K562 (cell line): ENCODE data around the gene GAA. TPM values are rescaled to one million over a fixed set of nuclear protein-coding genes. Genes with fewer than 3 reads are reported as not detected.

Experiments used
- ATAC-seq: fragments of 200-7000 bp; cut with Tn5 transposase; 3 replicates; pipeline ENCODE4 v1.9.1; 2020; ENCODE audit warnings: moderate library complexity
- BruUV-seq: library from RNA; stranded (reverse); fragments of 400-500 nt; replicated peaks from 2 replicates; lab custom pipeline; 2021; lab: Mats Ljungman, UMichigan
- CTCF ChIA-PET: fragments of 300-600 bp; formaldehyde crosslinking; extraction: SDS; loops from one replicate; lab custom pipeline; 2021; ENCODE audit warnings: low intra/inter-chr PET ratio; lab: Yijun Ruan, JAX
- POLR2A ChIA-PET: fragments of 300-600, 350-650 bp; sonication (Branson Sonifier 250); formaldehyde crosslinking; extraction: SDS; loops from one replicate; lab custom pipeline; 2021; ENCODE audit warnings: antibody characterized with exemption, inconsistent platforms; lab: Yijun Ruan, JAX
- DNase-seq, 4 experiments: peaks; one replicate each; pipeline versions ENCODE4 v3.0.0 to v3.0.0-alpha.2; 2011 to 2018; ENCODE audit warnings: low spot score in 3 of 4, mixed read lengths in 3 of 4; ENCODE audit errors: extremely low read depth in 1 of 4
- FAIRE-seq: peaks from 2 replicates; lab custom pipeline; 2011; peaks lifted over from hg19 to GRCh38; lab: Jason Lieb, UNC
- H2AFZ ChIP-seq: 2 replicates; pipeline ENCODE4 v1.6.0; 2011; ENCODE audit warnings: low read depth, low read length, control low read depth, inconsistent platforms
- H3K27ac ChIP-seq: fragments of 200-600 bp; 3 replicates; pipeline ENCODE4 v1.8.0; 2011; ENCODE audit warnings: low read depth, mild to moderate bottlenecking, control low read depth, inconsistent platforms, low read length, moderate library complexity, mixed read lengths; ENCODE audit errors: extremely low read depth
- H3K27me3 ChIP-seq, 2 experiments: fragments of 300-600 bp in 1 of 2; 2 replicates in 1 of 2; 3 replicates in 1 of 2; pipeline versions ENCODE4 v1.6.0 to v1.8.0; 2011; ENCODE audit warnings: inconsistent platforms in 2 of 2, low read length in 2 of 2, mild to moderate bottlenecking in 1 of 2, mixed read lengths in 1 of 2, moderate library complexity in 1 of 2; ENCODE audit not compliant: control insufficient read depth in 2 of 2, insufficient read depth in 2 of 2
- H3K36me3 ChIP-seq: fragments of 300-600 bp; 3 replicates; pipeline ENCODE4 v1.8.0; 2011; ENCODE audit warnings: mild to moderate bottlenecking, low read length, inconsistent platforms; ENCODE audit not compliant: control insufficient read depth, insufficient read depth
- H3K4me1 ChIP-seq, 2 experiments: fragments of 200-600 bp in 1 of 2; replicated peaks in 1 of 2; 2 replicates in 1 of 2; 3 replicates in 1 of 2; pipeline versions ENCODE4 v1.5.1 to v1.8.0; 2011; ENCODE audit warnings: inconsistent platforms in 2 of 2, low read length in 2 of 2, mild to moderate bottlenecking in 1 of 2, mixed read lengths in 1 of 2, moderate library complexity in 1 of 2; ENCODE audit not compliant: control insufficient read depth in 2 of 2, insufficient read depth in 2 of 2
- H3K4me2 ChIP-seq: 2 replicates; pipeline ENCODE4 v1.6.1; 2011; ENCODE audit warnings: low read length, control low read depth, inconsistent platforms, mixed read lengths; ENCODE audit not compliant: insufficient read depth
- H3K4me3 ChIP-seq: fragments of 200-600 bp; sonication (generic), shearing (Covaris generic); 2 replicates; pipeline ENCODE4 v1.5.1; 2016; ENCODE audit warnings: control low read depth, inconsistent platforms
- H3K79me2 ChIP-seq: fragments of 200-600 bp; 3 replicates; pipeline ENCODE4 v1.8.0; 2011; ENCODE audit warnings: low read length, inconsistent platforms; ENCODE audit not compliant: control insufficient read depth, insufficient read depth
- H3K9ac ChIP-seq, 2 experiments: 2 replicates each; pipeline versions ENCODE4 v1.6.0 to v1.6.1; 2011; ENCODE audit warnings: low read depth in 2 of 2, low read length in 2 of 2, control low read depth in 1 of 2, inconsistent platforms in 1 of 2, mild to moderate bottlenecking in 1 of 2, mixed read lengths in 1 of 2; ENCODE audit not compliant: insufficient read depth in 1 of 2
- H3K9me1 ChIP-seq: one replicate; pipeline ENCODE4 v1.6.0; 2011; ENCODE audit warnings: inconsistent platforms, mild to moderate bottlenecking, low read length, moderate library complexity; ENCODE audit not compliant: control insufficient read depth, insufficient read depth
- H3K9me3 ChIP-seq: replicated peaks from 2 replicates; pipeline ENCODE4 v1.5.1; 2011; ENCODE audit warnings: low read depth, low read length, inconsistent platforms; ENCODE audit not compliant: control insufficient read depth, insufficient read depth
- H4K20me1 ChIP-seq: replicated peaks from 2 replicates; pipeline ENCODE4 v1.6.1; 2011; ENCODE audit warnings: low read length, inconsistent platforms, mixed read lengths; ENCODE audit not compliant: control insufficient read depth, insufficient read depth
- EHMT2 ChIP-seq: fragments of 450-650 bp; IDR thresholded peaks from 2 replicates; pipeline ENCODE4 v1.6.1; 2018; ENCODE audit warnings: antibody characterized with exemption
- NRF1 ChIP-seq, 2 experiments: fragments of 450-650 bp; IDR thresholded peaks in 1 of 2; conservative IDR thresholded peaks in 1 of 2; 2 replicates each; pipeline ENCODE4 v1.6.1; 2014; ENCODE audit warnings: mild to moderate bottlenecking in 2 of 2
- SIN3A ChIP-seq, 2 experiments: fragments of 150-350 bp in 1 of 2; IDR thresholded peaks; 2 replicates each; pipeline ENCODE4 v1.6.1; 2011 to 2016; ENCODE audit warnings: borderline replicate concordance in 2 of 2, low read depth in 2 of 2, low read length in 2 of 2, mild to moderate bottlenecking in 2 of 2, moderate library complexity in 2 of 2; ENCODE audit not compliant: control insufficient read depth in 1 of 2
- TAF1 ChIP-seq: IDR thresholded peaks from 2 replicates; pipeline ENCODE4 v1.6.1; 2011; ENCODE audit warnings: mild to moderate bottlenecking, low read length, moderate library complexity; ENCODE audit not compliant: insufficient read depth, control insufficient read depth, severe bottlenecking; ENCODE audit errors: extremely low read depth
- U2AF1 ChIP-seq: fragments of 200-400 bp; formaldehyde crosslinking; optimal IDR thresholded peaks from 2 replicates; pipeline ENCODE3; 2017; ENCODE audit warnings: mild to moderate bottlenecking, low read depth, low read length, moderate library complexity
- ZNF316 ChIP-seq: fragments of 450-650 bp; IDR thresholded peaks from 2 replicates; pipeline ENCODE4 v1.6.1; 2016
- WGBS: fragments of 100-300 bp; shearing (Covaris generic); methylation state at CpG from one replicate; pipeline ENCODE4 v1.1.6; 2016; ENCODE audit warnings: low coverage, mixed read lengths; ENCODE audit not compliant: insufficient coverage; ENCODE audit errors: missing lambda C conversion rate; 5-methylcytosine and 5-hydroxymethylcytosine counted together
- in situ Hi-C: fragments of 300-500 bp; cut with MboI; formaldehyde crosslinking; loops from 4 replicates; pipeline ENCODE4 v1.15.0; 2018; ENCODE audit warnings: inconsistent platforms, mixed read lengths
- intact Hi-C: fragments of 100-400 bp; cut with micrococcal nuclease; formaldehyde crosslinking; loops from 2 replicates; pipeline ENCODE4 v1.14.2; 2022
- polyA plus RNA-seq, 8 experiments: library from polyadenylated mRNA; depleted of rRNA in 4 of 8; stranded (reverse) in 5 of 8; unstranded in 3 of 8; fragments of >200 nt; fragmentation: Nextera tagmentation in 2 of 8; fragmentation: Illumina TruSeq in 1 of 8; extraction: Ambion mirVana in 2 of 8; extraction: Trizol in 1 of 8; gene quantifications; 2 replicates each; pipeline versions ENCODE4 v1.2.1 to v1.2.3, GENCODE V29; 2011 to 2014; ENCODE audit warnings: inconsistent platforms in 1 of 8, missing spikeins in 1 of 8
- total RNA-seq, 7 experiments: library from RNA; depleted of rRNA in 6 of 7; stranded (reverse); fragments of >200 nt in 6 of 7; fragmentation: Illumina TruSeq in 2 of 7; extraction: Trizol in 2 of 7; gene quantifications; 2 replicates each; pipeline versions ENCODE4 v1.2.1 to v1.2.3, GENCODE V29; 2011 to 2021; ENCODE audit warnings: low replicate concordance in 1 of 7
- TF ChIP-seq, protein P1 (sequence below): fragments of 450-650 bp; IDR thresholded peaks from 2 replicates; pipeline ENCODE4 v1.6.1; 2016; ENCODE audit warnings: low read depth

Gene GAA
- total and polyA plus RNA-seq, 9 of the 15 experiments (the other 6 are each of a cell fraction or from before 2014, with no cell fraction given) = 0.15 to 6.4 (median 1.7) TPM

DNA sequence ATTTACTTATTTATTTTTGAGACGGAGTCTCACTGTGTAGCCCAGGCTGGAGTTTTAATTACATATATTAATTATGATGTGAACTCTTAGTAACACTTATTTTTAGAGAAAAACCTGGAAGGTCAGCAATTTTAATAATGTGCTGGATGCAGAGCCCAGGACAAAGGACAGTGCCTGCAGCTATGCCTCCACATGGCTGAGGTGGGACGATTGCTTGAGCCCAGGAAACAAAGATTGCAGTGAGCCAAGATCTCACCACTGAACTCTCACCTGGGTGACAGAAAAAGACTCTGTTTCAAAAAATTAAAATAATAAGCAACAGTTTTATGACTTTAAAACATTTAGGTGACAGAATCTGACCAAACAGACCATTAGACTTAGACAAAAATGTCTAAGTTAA, 57.5 kb downstream of the GAA start:
- TF ChIP-seq EHMT2 = no peak
- 0 out of 2 replicates have a peak, but pooled peaks have one; percentile 5 for TF ChIP-seq ZNF316
- DNase-seq (no peak), FAIRE-seq (no peak), ATAC-seq (no peak)
- Histone ChIP-seq H3K27ac (no peak overlapping the region), H2AFZ (no peak overlapping the region), H3K36me3 (no peaks in the 10 kb centered on the region), H3K9me1 (no peaks in the 10 kb centered on the region), H3K4me3 (no peak overlapping the region), H3K79me2 (no peaks in the 10 kb centered on the region), H3K9ac (no peak overlapping the region), H3K4me2 (no peak overlapping the region), H4K20me1 (no peaks in the 10 kb centered on the region), H3K4me1 (no peaks in the 10 kb centered on the region; a peak in 1 of 5 replicates), H3K9me3 (peaks cover 3% of the 10 kb centered on the region; the same call in 1 of the 2 replicates), H3K27me3 (peaks cover 9 to 10% of the 10 kb centered on the region in 2 experiments; a peak in 4 of 5 replicates)
- ChIA-PET CTCF (interaction anchor here (0.6 kb wide), 1 partner anchor 249 kb away, joined by 3 read pairs; no protein-coding TSS in a partner anchor), POLR2A (interaction anchor here (0.7 to 1.3 kb wide), 2 partner anchors 13 to 14 kb away, joined by 3 to 4 read pairs; no protein-coding TSS in a partner anchor)
- no TSS peak for BruUV-seq
- in situ Hi-C loops (no loop called here), intact Hi-C loops (no loop called here)
- 26% methylated on average over 2 of the region's 2 CpGs for WGBS

DNA sequence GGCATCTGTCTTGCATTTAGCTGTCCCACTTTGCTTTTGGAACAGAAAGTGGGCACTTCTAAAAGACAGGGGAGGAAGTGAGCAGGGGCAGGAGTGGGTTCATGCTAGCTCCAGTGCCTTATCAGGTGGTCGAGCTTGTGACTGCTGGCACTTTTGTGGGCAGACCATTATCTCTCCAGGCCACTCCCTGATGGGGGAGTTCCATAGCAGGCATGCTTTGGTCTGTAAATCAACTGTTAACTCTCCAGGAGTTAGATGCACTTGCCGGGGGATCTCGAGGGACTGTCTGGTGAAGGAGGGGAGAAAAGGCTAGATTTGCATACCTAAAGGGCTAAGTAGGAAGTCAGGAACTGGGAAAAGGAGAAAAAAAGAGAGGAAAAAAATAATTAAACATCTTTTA, 59.2 kb downstream of the GAA start:
- BruUV-seq = no TSS peak
- DNase-seq = no peak
- no peaks in the 10 kb centered on the region for H3K79me2 ChIP-seq
- H3K27me3 ChIP-seq = peaks cover 16 to 19% of the 10 kb centered on the region in 2 experiments
- no peaks in the 10 kb centered on the region for H3K36me3 ChIP-seq
- no peak overlapping the region for H3K9ac ChIP-seq
- no peaks in the 10 kb centered on the region; a peak in 1 of 5 replicates for H3K4me1 ChIP-seq
- H4K20me1 ChIP-seq = no peaks in the 10 kb centered on the region
- H3K9me3 ChIP-seq = peaks cover 2% of the 10 kb centered on the region; the same call in 1 of the 2 replicates
- in situ Hi-C loops = no loop called here
- WGBS = 10% methylated on average over 3 of the region's 3 CpGs
- H2AFZ ChIP-seq = no peak overlapping the region
- H3K4me3 ChIP-seq = no peak overlapping the region
- intact Hi-C loops = no loop called here
- H3K27ac ChIP-seq = no peak overlapping the region
- ChIA-PET POLR2A (interaction anchor here (0.7 kb wide), 1 partner anchor 294 kb away, joined by 3 read pairs; no protein-coding TSS in a partner anchor), CTCF (no interaction called here)
- FAIRE-seq = no peak
- H3K4me2 ChIP-seq = no peak overlapping the region
- no peaks in the 10 kb centered on the region for H3K9me1 ChIP-seq
- ATAC-seq = no peak
- TF ChIP-seq, protein P1, sequence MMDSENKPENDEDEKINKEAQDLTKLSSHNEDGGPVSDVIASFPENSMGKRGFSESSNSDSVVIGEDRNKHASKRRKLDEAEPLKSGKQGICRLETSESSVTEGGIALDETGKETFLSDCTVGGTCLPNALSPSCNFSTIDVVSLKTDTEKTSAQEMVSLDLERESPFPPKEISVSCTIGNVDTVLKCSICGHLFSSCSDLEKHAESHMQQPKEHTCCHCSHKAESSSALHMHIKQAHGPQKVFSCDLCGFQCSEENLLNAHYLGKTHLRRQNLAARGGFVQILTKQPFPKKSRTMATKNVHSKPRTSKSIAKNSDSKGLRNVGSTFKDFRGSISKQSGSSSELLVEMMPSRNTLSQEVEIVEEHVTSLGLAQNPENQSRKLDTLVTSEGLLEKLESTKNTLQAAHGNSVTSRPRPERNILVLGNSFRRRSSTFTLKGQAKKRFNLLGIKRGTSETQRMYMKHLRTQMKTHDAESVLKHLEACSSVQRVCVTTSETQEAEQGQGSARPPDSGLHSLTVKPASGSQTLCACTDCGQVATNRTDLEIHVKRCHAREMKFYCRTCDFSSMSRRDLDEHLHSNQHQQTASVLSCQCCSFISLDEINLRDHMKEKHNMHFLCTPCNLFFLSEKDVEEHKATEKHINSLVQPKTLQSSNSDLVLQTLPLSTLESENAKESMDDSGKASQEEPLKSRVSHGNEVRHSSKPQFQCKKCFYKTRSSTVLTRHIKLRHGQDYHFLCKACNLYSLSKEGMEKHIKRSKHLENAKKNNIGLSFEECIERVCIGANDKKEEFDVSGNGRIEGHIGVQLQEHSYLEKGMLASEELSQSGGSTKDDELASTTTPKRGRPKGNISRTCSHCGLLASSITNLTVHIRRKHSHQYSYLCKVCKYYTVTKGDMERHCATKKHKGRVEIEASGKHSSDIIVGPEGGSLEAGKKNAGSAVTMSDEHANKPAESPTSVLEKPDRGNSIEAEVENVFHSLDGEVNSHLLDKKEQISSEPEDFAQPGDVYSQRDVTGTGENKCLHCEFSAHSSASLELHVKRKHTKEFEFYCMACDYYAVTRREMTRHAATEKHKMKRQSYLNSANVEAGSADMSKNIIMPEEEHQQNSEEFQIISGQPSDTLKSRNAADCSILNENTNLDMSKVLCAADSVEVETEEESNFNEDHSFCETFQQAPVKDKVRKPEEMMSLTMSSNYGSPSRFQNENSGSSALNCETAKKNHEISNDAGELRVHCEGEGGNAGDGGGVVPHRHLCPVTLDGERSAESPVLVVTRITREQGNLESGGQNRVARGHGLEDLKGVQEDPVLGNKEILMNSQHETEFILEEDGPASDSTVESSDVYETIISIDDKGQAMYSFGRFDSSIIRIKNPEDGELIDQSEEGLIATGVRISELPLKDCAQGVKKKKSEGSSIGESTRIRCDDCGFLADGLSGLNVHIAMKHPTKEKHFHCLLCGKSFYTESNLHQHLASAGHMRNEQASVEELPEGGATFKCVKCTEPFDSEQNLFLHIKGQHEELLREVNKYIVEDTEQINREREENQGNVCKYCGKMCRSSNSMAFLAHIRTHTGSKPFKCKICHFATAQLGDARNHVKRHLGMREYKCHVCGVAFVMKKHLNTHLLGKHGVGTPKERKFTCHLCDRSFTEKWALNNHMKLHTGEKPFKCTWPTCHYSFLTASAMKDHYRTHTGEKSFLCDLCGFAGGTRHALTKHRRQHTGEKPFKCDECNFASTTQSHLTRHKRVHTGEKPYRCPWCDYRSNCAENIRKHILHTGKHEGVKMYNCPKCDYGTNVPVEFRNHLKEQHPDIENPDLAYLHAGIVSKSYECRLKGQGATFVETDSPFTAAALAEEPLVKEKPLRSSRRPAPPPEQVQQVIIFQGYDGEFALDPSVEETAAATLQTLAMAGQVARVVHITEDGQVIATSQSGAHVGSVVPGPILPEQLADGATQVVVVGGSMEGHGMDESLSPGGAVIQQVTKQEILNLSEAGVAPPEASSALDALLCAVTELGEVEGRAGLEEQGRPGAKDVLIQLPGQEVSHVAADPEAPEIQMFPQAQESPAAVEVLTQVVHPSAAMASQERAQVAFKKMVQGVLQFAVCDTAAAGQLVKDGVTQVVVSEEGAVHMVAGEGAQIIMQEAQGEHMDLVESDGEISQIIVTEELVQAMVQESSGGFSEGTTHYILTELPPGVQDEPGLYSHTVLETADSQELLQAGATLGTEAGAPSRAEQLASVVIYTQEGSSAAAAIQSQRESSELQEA = no peak
- no peak for TF ChIP-seq U2AF1
- TF ChIP-seq NRF1 (conservative IDR thresholded peaks at IDR 0.05 in 1 of 2, IDR thresholded peaks at IDR 0.05 in 1 of 2) = no peak
- TF ChIP-seq SIN3A (IDR thresholded peaks at IDR 0.05; ENCODE audit: borderline replicate concordance in 2 of 2, control insufficient read depth in 1 of 2, low read depth in 2 of 2, low read length in 2 of 2) = no peak
- TF ChIP-seq TAF1 = no peak
